Measurements from ENCODE around the gene SCRG1. TPM values are rescaled to one million over a fixed set of nuclear protein-coding genes. Genes with fewer than 3 reads are reported as not detected.
A peak's percentile ranks its signal among the peaks of the same experiment; 100 is the strongest.

Gene SCRG1
- total RNA-seq, 6 experiments from 2014 or later, result not detected

DNA sequence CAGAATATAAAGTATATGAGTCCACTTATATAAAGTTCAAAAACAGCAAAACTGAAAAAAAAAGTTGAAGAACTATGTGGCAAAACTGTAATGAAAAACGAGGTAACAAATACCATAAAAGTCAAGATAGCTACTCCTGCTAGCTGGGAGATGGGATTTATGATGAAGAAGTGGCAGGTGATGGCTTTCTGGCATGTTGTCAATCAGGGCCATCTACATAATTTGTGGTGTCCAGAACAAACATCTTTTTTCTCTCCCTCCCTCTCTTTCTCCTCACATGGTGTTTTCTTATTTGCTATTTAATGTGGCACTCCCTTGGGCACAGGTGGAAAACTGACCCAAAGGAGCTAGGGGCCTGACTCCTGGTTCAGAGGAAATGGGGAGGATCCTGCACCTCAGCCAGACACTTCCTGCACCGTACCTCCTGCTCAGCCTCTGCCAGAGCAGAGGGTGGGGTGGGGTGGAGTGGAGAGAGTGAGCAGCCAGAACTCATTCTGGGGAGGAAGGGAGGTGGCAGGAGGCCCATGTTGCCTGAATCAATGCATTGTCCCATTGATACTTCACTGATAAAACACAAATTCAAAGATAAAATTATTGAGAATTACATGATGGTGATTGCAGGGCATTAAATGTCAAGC lies 33.4 kb downstream of the SCRG1 start:
- TF ChIP-seq, protein P1, sequence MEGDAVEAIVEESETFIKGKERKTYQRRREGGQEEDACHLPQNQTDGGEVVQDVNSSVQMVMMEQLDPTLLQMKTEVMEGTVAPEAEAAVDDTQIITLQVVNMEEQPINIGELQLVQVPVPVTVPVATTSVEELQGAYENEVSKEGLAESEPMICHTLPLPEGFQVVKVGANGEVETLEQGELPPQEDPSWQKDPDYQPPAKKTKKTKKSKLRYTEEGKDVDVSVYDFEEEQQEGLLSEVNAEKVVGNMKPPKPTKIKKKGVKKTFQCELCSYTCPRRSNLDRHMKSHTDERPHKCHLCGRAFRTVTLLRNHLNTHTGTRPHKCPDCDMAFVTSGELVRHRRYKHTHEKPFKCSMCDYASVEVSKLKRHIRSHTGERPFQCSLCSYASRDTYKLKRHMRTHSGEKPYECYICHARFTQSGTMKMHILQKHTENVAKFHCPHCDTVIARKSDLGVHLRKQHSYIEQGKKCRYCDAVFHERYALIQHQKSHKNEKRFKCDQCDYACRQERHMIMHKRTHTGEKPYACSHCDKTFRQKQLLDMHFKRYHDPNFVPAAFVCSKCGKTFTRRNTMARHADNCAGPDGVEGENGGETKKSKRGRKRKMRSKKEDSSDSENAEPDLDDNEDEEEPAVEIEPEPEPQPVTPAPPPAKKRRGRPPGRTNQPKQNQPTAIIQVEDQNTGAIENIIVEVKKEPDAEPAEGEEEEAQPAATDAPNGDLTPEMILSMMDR (IDR thresholded peaks at IDR 0.05), result no peak
- no peak overlapping the region for H3K27ac Mint-ChIP-seq
- H3K27me3 Mint-ChIP-seq (ENCODE audit: insufficient read depth), result no peaks in the 10 kb centered on the region; the same call in 1 of the 2 replicates
- no peaks in the 10 kb centered on the region for H3K36me3 Mint-ChIP-seq (ENCODE audit: low read depth)
- peaks cover 16% of the 10 kb centered on the region for H3K4me1 Mint-ChIP-seq (ENCODE audit: low read depth)
- H3K9me3 Mint-ChIP-seq, result no peaks in the 10 kb centered on the region
- H3K4me3 Mint-ChIP-seq, result no peak overlapping the region
- no peak for DNase-seq

DNA sequence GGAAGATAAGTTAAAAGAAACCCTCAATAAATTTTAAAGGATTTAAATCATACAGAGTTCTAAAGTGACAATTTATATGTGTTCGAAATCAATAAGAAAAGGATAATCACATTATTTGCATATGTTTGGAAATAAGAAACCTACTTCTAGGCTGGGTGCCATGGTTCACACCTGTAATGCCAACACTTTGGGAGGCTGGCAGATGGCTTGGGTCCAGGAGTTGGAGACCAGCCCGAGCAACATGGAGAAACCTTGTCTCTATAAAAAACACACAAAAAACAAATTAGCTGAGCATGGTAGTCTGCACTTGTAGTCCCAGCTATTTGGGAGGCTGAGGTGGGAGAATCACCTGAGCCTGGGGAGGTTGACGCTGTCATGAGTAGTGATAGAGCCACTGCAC lies 36.2 kb downstream of the SCRG1 start:
- Mint-ChIP-seq H3K9me3 (peaks cover 3% of the 10 kb centered on the region; the same call in 1 of the 2 replicates), H3K27ac (no peak overlapping the region), H3K4me1 (ENCODE audit: low read depth) (peaks cover 9% of the 10 kb centered on the region), H3K27me3 (ENCODE audit: insufficient read depth) (no peaks in the 10 kb centered on the region; the same call in 1 of the 2 replicates), H3K36me3 (ENCODE audit: low read depth) (peaks cover 4% of the 10 kb centered on the region; the same call in 1 of the 2 replicates), H3K4me3 (no peak overlapping the region)
- no peak for DNase-seq
- TF ChIP-seq, protein P1 (IDR thresholded peaks at IDR 0.05), result no peak

DNA sequence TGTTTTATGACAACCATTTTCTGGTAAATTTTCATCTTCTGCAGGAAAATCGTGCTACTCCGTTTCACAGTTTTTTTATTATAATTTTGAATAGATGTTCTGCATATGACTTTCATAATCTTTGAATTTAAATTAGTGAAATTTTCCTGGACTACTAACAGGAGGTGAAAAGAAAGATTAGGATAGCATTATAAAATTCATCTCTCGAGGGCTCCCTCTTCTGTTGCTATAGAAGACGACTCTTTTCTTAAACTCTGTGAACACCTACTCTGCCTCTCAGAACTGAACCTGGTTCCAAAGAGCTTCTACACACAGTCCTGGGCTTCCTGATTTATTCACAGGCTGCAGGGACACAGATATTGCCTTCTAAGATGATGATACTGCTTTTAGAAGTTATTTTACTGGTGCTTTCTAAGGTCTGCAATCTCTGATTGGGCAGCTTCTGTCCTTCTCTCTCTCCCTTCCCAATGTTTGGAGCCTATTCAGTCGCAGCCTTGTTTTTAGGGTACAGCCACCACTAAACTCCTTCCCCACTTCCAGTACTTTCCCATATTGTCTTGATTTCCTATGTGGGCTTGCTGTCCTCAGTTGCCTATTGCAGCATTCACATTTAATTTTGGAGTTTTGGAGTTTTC lies 38.2 kb downstream of the SCRG1 start:
- H3K9me3 Mint-ChIP-seq, result peaks cover 3% of the 10 kb centered on the region; the same call in 1 of the 2 replicates
- DNase-seq, result peak; percentile 10
- TF ChIP-seq, protein P1 (IDR thresholded peaks at IDR 0.05), result peak; percentile 63
- H3K27ac Mint-ChIP-seq, result no peak overlapping the region
- no peaks in the 10 kb centered on the region for H3K4me1 Mint-ChIP-seq (ENCODE audit: low read depth)
- no peaks in the 10 kb centered on the region; the same call in 1 of the 2 replicates for H3K27me3 Mint-ChIP-seq (ENCODE audit: insufficient read depth)
- no peak overlapping the region; the same call in 1 of the 2 replicates for H3K4me3 Mint-ChIP-seq
- H3K36me3 Mint-ChIP-seq (ENCODE audit: low read depth), result peaks cover 4% of the 10 kb centered on the region; the same call in 1 of the 2 replicates

DNA sequence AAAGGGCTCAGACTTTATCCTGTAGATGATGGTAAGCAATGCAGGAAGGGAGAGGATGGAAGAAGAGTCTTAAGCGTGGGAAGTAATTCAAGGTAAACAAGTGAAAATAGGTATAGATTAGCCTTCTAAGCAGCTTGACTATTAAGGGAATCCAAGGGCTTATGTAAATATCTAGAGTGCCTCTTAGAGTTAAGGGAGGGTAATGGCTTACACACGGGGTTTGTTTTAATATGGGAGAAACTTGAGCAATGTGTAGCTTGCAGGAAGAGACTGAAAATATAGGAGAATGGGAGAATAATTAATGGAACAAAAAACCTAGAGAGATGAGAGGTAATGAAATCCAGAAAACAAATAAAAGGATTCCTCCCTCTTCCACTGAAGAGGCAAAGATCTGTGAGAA lies 41.0 kb downstream of the SCRG1 start:
- no peak overlapping the region for H3K27ac Mint-ChIP-seq
- TF ChIP-seq, protein P1 (IDR thresholded peaks at IDR 0.05), result no peak
- H3K9me3 Mint-ChIP-seq, result peaks cover 3% of the 10 kb centered on the region; the same call in 1 of the 2 replicates
- H3K27me3 Mint-ChIP-seq (ENCODE audit: insufficient read depth), result no peaks in the 10 kb centered on the region; the same call in 1 of the 2 replicates
- no peak for DNase-seq
- peaks cover 4% of the 10 kb centered on the region; the same call in 1 of the 2 replicates for H3K36me3 Mint-ChIP-seq (ENCODE audit: low read depth)
- no peak overlapping the region for H3K4me3 Mint-ChIP-seq
- no peaks in the 10 kb centered on the region for H3K4me1 Mint-ChIP-seq (ENCODE audit: low read depth)

DNA sequence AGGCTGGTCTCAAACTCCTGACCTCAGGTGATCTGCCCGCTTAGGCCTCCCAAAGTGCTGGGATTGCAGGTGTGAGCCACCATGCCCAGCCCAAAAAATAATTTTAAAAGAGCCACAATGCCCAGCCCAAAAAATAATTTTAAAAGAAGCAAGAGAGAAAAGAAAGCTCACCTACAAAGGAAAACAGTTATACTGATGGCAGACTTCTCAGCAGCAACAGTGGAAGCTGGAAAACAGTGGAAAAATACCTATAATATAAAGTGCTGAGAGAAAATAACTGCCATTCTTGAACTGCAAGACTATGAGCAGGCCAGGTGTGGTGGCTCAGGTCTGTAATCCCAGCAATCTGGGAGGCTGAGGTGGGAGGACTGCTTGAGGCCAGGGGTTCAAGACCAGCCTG lies 51.4 kb downstream of the SCRG1 start:
- H3K9me3 Mint-ChIP-seq, result no peaks in the 10 kb centered on the region; the same call in 1 of the 2 replicates
- H3K36me3 Mint-ChIP-seq (ENCODE audit: low read depth), result 0 out of 2 replicates have a peak, but pooled peaks cover 4% of the 10 kb centered on the region

More for the DNA sequence above, 51.4 kb downstream of the SCRG1 start:
- Mint-ChIP-seq H3K4me1 (ENCODE audit: low read depth) (peaks cover 20% of the 10 kb centered on the region), H3K27me3 (ENCODE audit: insufficient read depth) (peaks cover 16% of the 10 kb centered on the region), H3K4me3 (no peak overlapping the region), H3K27ac (no peak overlapping the region)
- TF ChIP-seq, protein P1 (IDR thresholded peaks at IDR 0.05), result no peak
- no peak for DNase-seq
